K562 (cell line): ENCODE measurements around the gene CFAP410. TPM values are rescaled to one million over a fixed set of nuclear protein-coding genes. Genes with fewer than 3 reads are reported as not detected.

Experiments
- ADNP ChIP-seq: fragments of 200-800 bp; sonication (Bioruptor generic); IDR thresholded peaks from 2 replicates; pipeline ENCODE4 v1.6.1; 2016; ENCODE audit warnings: missing genetic modification characterization, missing compliant biosample characterization
- ARID1B ChIP-seq: fragments of 450-650 bp; IDR thresholded peaks from 2 replicates; pipeline ENCODE4 v1.6.1; 2016; ENCODE audit warnings: antibody characterized with exemption, mild to moderate bottlenecking, inconsistent platforms
- C11orf30 ChIP-seq: fragments of 450-650 bp; IDR thresholded peaks from 2 replicates; pipeline ENCODE4 v1.6.1; 2016; ENCODE audit warnings: low read depth, mild to moderate bottlenecking
- ELF1 ChIP-seq: fragments of 200-800 bp; sonication (Bioruptor generic); IDR thresholded peaks from 2 replicates; pipeline ENCODE4 v1.6.1; 2016; ENCODE audit warnings: missing genetic modification characterization, missing compliant biosample characterization
- FOXP1 ChIP-seq: sonication (generic); formaldehyde crosslinking; IDR thresholded peaks from 2 replicates; pipeline ENCODE4 v1.8.0; 2022; ENCODE audit warnings: mild to moderate bottlenecking, missing genetic modification reagents
- HNRNPL ChIP-seq: fragments of 200-400 bp; formaldehyde crosslinking; IDR thresholded peaks from 2 replicates; pipeline ENCODE4 v1.6.1; 2017; ENCODE audit warnings: low read depth, mild to moderate bottlenecking, low read length
- HNRNPUL1 ChIP-seq: fragments of 200-400 bp; formaldehyde crosslinking; IDR thresholded peaks from 2 replicates; pipeline ENCODE4 v1.6.1; 2017; ENCODE audit warnings: low read length
- ILK ChIP-seq: fragments of 450-650 bp; IDR thresholded peaks from 2 replicates; pipeline ENCODE4 v1.6.1; 2016; ENCODE audit warnings: missing genetic modification characterization, low read depth, mild to moderate bottlenecking, missing compliant biosample characterization, moderate library complexity, borderline replicate concordance
- MAZ ChIP-seq, 2 experiments: fragments of 450-650 bp in 1 of 2; sonication (generic) in 1 of 2; formaldehyde crosslinking; IDR thresholded peaks in 1 of 2; conservative IDR thresholded peaks in 1 of 2; 2 replicates each; pipeline versions ENCODE4 v1.4.0 to v1.5.0; 2020; ENCODE audit warnings: mild to moderate bottlenecking in 1 of 2, missing genetic modification reagents in 1 of 2
- NR4A1 ChIP-seq, 2 experiments: fragments of 250-450 bp in 1 of 2; fragments of 450-650 bp in 1 of 2; sonication (Bioruptor Pico) in 1 of 2; IDR thresholded peaks; 2 replicates each; pipeline versions ENCODE4 v1.4.0 to v1.6.1; 2016 to 2020; ENCODE audit warnings: mild to moderate bottlenecking in 2 of 2, missing compliant biosample characterization in 1 of 2, missing genetic modification characterization in 1 of 2, moderate library complexity in 1 of 2
- NRF1 ChIP-seq, 2 experiments: fragments of 450-650 bp; IDR thresholded peaks in 1 of 2; conservative IDR thresholded peaks in 1 of 2; 2 replicates each; pipeline ENCODE4 v1.6.1; 2014; ENCODE audit warnings: mild to moderate bottlenecking in 2 of 2
- PHB ChIP-seq: fragments of 250-450 bp; sonication (Bioruptor Pico); IDR thresholded peaks from 2 replicates; pipeline ENCODE4 v1.5.0; 2021
- POLR2G ChIP-seq: fragments of 200-400 bp; formaldehyde crosslinking; IDR thresholded peaks from 2 replicates; pipeline ENCODE4 v1.6.1; 2017; ENCODE audit warnings: low read depth, mild to moderate bottlenecking, antibody characterized with exemption, low read length, moderate library complexity
- RBBP5 ChIP-seq: fragments of 200-600 bp; sonication (generic); IDR thresholded peaks from 2 replicates; pipeline ENCODE4 v1.6.1; 2012; ENCODE audit warnings: borderline replicate concordance, mild to moderate bottlenecking, low read length, control low read depth, inconsistent platforms; ENCODE audit not compliant: insufficient read depth, poor library complexity, severe bottlenecking
- RBFOX2 ChIP-seq: fragments of 200-400 bp; formaldehyde crosslinking; IDR thresholded peaks from 2 replicates; pipeline ENCODE4 v1.6.1; 2017; ENCODE audit warnings: low read depth, mild to moderate bottlenecking, low read length, moderate library complexity
- RNF2 ChIP-seq: sonication (generic); IDR thresholded peaks from 2 replicates; pipeline ENCODE4 v1.6.1; 2016
- SAFB ChIP-seq: fragments of 200-400 bp; formaldehyde crosslinking; IDR thresholded peaks from 2 replicates; pipeline ENCODE4 v1.6.1; 2017; ENCODE audit warnings: low read depth, low read length, borderline replicate concordance
- SAP30 ChIP-seq: fragments of 200-600 bp; sonication (generic); IDR thresholded peaks from 2 replicates; pipeline ENCODE4 v1.6.1; 2012; ENCODE audit warnings: borderline replicate concordance, low read depth, mild to moderate bottlenecking, moderate library complexity, low read length, control low read depth, inconsistent platforms; ENCODE audit not compliant: insufficient read depth, poor library complexity, severe bottlenecking
- SIN3B ChIP-seq: fragments of 450-650 bp; IDR thresholded peaks from 2 replicates; pipeline ENCODE4 v1.6.1; 2017; ENCODE audit warnings: low read depth, mild to moderate bottlenecking, moderate library complexity
- SMARCE1 ChIP-seq: fragments of 450-650 bp; IDR thresholded peaks from 2 replicates; pipeline ENCODE4 v1.7.1; 2016; ENCODE audit warnings: mild to moderate bottlenecking
- SRSF1 ChIP-seq: fragments of 200-400 bp; formaldehyde crosslinking; IDR thresholded peaks from 2 replicates; pipeline ENCODE4 v1.6.1; 2017; ENCODE audit warnings: mild to moderate bottlenecking, low read depth, low read length, moderate library complexity
- U2AF1 ChIP-seq: fragments of 200-400 bp; formaldehyde crosslinking; optimal IDR thresholded peaks from 2 replicates; pipeline ENCODE3; 2017; ENCODE audit warnings: mild to moderate bottlenecking, low read depth, low read length, moderate library complexity
- ZFX ChIP-seq: sonication (generic); formaldehyde crosslinking; IDR thresholded peaks from 2 replicates; pipeline ENCODE4 v1.8.0; 2022; ENCODE audit warnings: mild to moderate bottlenecking, missing genetic modification reagents, moderate library complexity
- ZNF121 ChIP-seq: sonication (generic); formaldehyde crosslinking; conservative IDR thresholded peaks from 2 replicates; pipeline ENCODE4 v1.8.0; 2022; ENCODE audit warnings: missing genetic modification reagents
- ZNF24 ChIP-seq: fragments of 450-650 bp; IDR thresholded peaks from 2 replicates; pipeline ENCODE4 v1.6.1; 2016
- ZNF263 ChIP-seq: sonication (generic); formaldehyde crosslinking; IDR thresholded peaks from 2 replicates; pipeline ENCODE4 v1.8.0; 2022; ENCODE audit warnings: mild to moderate bottlenecking, missing genetic modification reagents, borderline replicate concordance
- ZNF586 ChIP-seq: fragments of 450-650 bp; formaldehyde crosslinking; conservative IDR thresholded peaks from 2 replicates; pipeline ENCODE4 v1.4.0; 2020; ENCODE audit warnings: mild to moderate bottlenecking, moderate library complexity
- polyA plus RNA-seq, 8 experiments: library from polyadenylated mRNA; depleted of rRNA in 4 of 8; stranded (reverse) in 5 of 8; unstranded in 3 of 8; fragments of >200 nt; fragmentation: Nextera tagmentation in 2 of 8; fragmentation: Illumina TruSeq in 1 of 8; extraction: Ambion mirVana in 2 of 8; extraction: Trizol in 1 of 8; gene quantifications; 2 replicates each; pipeline versions ENCODE4 v1.2.1 to v1.2.3, GENCODE V29; 2011 to 2014; ENCODE audit warnings: inconsistent platforms in 1 of 8, missing spikeins in 1 of 8
- total RNA-seq, 7 experiments: library from RNA; depleted of rRNA in 6 of 7; stranded (reverse); fragments of >200 nt in 6 of 7; fragmentation: Illumina TruSeq in 2 of 7; extraction: Trizol in 2 of 7; gene quantifications; 2 replicates each; pipeline versions ENCODE4 v1.2.1 to v1.2.3, GENCODE V29; 2011 to 2021; ENCODE audit warnings: low replicate concordance in 1 of 7
- TF ChIP-seq, protein P1 (sequence below): fragments of 450-650 bp; formaldehyde crosslinking; conservative IDR thresholded peaks from 2 replicates; pipeline ENCODE4 v1.4.0; 2022; ENCODE audit warnings: mild to moderate bottlenecking, missing genetic modification characterization

The CFAP410 gene
- total and polyA plus RNA-seq, 9 of the 15 experiments (the other 6 are each of a cell fraction or from before 2014, with no cell fraction given), result 0.07 to 17.3 (median 2.3) TPM

DNA sequence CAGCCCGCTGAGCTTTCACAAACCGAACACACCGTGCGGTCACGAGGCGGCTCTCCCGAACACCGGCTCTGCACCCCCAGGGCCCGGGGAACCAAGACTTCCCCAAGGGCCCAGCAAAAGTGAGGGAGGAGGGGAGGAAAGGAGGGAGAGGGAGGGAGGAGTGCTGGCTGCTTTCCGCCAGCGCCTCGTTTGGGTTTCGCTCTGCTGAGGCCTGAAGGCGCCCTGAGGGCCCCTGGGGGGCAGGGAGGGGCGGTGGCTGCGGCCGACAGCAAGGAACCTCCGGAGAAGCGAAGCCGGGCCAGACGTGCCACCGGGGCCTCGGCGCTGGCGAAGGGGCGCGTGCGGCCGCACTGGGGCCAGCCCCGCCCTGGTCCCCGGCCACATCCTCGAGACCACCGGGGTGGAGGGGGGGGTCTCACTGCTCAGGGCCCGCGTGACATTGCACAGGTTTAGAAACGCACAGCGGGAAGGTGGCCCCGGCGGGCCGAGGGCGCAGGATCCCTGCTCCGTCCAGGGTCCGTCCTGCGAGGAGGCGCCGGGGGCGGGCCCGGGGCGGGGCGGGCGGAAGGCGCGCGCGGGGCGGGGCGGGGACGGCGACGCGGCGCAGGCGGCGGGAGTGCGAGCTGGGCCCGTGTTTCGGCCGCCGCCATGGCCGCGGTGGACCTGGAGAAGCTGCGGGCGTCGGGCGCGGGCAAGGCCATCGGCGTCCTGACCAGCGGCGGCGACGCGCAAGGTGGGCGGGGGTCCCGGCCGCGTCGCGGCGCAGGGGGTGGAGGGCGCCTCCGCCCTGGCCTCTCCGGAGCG, 39.5 kb downstream of the CFAP410 start, which contains the start of gene PFKL (continued):
- TF ChIP-seq, protein P1, sequence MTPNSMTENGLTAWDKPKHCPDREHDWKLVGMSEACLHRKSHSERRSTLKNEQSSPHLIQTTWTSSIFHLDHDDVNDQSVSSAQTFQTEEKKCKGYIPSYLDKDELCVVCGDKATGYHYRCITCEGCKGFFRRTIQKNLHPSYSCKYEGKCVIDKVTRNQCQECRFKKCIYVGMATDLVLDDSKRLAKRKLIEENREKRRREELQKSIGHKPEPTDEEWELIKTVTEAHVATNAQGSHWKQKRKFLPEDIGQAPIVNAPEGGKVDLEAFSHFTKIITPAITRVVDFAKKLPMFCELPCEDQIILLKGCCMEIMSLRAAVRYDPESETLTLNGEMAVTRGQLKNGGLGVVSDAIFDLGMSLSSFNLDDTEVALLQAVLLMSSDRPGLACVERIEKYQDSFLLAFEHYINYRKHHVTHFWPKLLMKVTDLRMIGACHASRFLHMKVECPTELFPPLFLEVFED, result peak; percentile 65; the same call in 1 of the 2 replicates
- TF ChIP-seq ZNF586 (CRISPR knock-in tag), result no peak
- no peak for TF ChIP-seq FOXP1 (CRISPR knock-in tag)
- TF ChIP-seq ADNP, result no peak
- TF ChIP-seq RBBP5, result peak; percentile 89
- TF ChIP-seq ELF1 (tag), result no peak
- peak; percentile 55 for TF ChIP-seq RBFOX2
- TF ChIP-seq ILK (tag), result no peak
- no peak for TF ChIP-seq ZNF24
- 0 out of 2 replicates have a peak, but pooled peaks have one; percentile 58 for TF ChIP-seq PHB
- no peak for TF ChIP-seq C11orf30
- peak; percentile 69 to 91 for TF ChIP-seq MAZ (CRISPR knock-in tag; conservative IDR thresholded peaks at IDR 0.05 in 1 of 2, IDR thresholded peaks at IDR 0.05 in 1 of 2)
- TF ChIP-seq ZNF121 (CRISPR knock-in tag), result peak; percentile 4; the same call in 1 of the 2 replicates
- no peak for TF ChIP-seq HNRNPUL1
- TF ChIP-seq POLR2G, result peak; percentile 72
- TF ChIP-seq SAFB, result peak; percentile 31; the same call in 1 of the 2 replicates
- TF ChIP-seq NRF1 (conservative IDR thresholded peaks at IDR 0.05 in 1 of 2, IDR thresholded peaks at IDR 0.05 in 1 of 2), result peak; percentile 20 to 56; a peak in 2 of 4 replicates
- TF ChIP-seq HNRNPL, result peak; percentile 48; the same call in 1 of the 2 replicates
- peak; percentile 79 for TF ChIP-seq ZFX (CRISPR knock-in tag)
- peak; percentile 12; the same call in 1 of the 2 replicates for TF ChIP-seq SIN3B
- peak; percentile 76 for TF ChIP-seq SAP30
- TF ChIP-seq U2AF1, result peak; percentile 32
- peak; percentile 91 for TF ChIP-seq ZNF263 (CRISPR knock-in tag)
- TF ChIP-seq RNF2, result peak; percentile 45; the same call in 1 of the 2 replicates
- TF ChIP-seq ARID1B, result no peak
- 0 out of 2 replicates have a peak, but pooled peaks have one; percentile 21 for TF ChIP-seq SMARCE1
- TF ChIP-seq NR4A1 (CRISPR knock-in tag; IDR thresholded peaks at IDR 0.05), result no peak
- TF ChIP-seq NR4A1 (tag; IDR thresholded peaks at IDR 0.05), result 0 out of 2 replicates have a peak, but pooled peaks have one; percentile 43
- 0 out of 2 replicates have a peak, but pooled peaks have one; percentile 28 for TF ChIP-seq SRSF1
